Measurements from ENCODE around the gene ITIH4. TPM values are rescaled to one million over a fixed set of nuclear protein-coding genes. Genes with fewer than 3 reads are reported as not detected.
"Not testable (repeated sequence)": the region's sequence is repeated elsewhere in the genome, so short reads cannot be mapped to it uniquely, and the experiment has no call there.

The ITIH4 gene
- total and polyA plus RNA-seq, 10 of the 15 experiments (the other 5 are each of a cell fraction or from before 2014, with no cell fraction given): 0.64 to 4.1 (median 1.3) TPM

DNA sequence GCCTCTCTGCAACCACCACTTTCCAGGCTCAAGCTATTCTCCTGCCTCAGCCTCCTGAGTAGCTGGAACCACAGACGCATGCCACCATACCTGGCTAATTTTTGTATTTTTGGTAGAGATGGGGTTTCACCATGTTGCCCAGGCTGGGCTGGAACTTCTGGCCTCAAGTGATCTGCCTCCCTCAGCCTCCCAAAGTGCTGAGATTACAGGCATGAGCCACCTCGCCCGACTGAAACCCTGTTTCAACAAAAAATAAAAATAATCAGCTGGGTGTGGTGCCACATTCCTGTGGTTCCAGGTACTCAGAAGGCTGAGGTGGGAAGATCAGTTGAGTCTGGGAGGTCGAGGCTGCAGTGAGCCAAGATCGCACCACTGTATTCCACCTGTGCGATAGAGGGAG is 54.0 kb downstream of the ITIH4 start:
- H4K20me1 ChIP-seq (ENCODE audit: control insufficient read depth, insufficient read depth); H3K4me3 ChIP-seq; H3K27me3 ChIP-seq (replicated peaks in 1 of 2; ENCODE audit: control insufficient read depth in 2 of 2, insufficient read depth in 2 of 2, low read length in 1 of 2); ATAC-seq; H2AFZ ChIP-seq (ENCODE audit: control insufficient read depth, low read depth, low read length); BruUV-seq (replicated peaks); RAD21 ChIA-PET (ENCODE audit: unreplicated experiment); intact Hi-C loops (cut with micrococcal nuclease; ENCODE audit: unreplicated experiment); in situ Hi-C loops (cut with MboI); SMC1A ChIA-PET (ENCODE audit: uncharacterized antibody, unreplicated experiment); H3K9ac ChIP-seq (ENCODE audit: control insufficient read depth, insufficient read depth, low read length); H3K9me3 ChIP-seq (replicated peaks; ENCODE audit: control insufficient read depth, insufficient read depth, low read length); DNase-seq (ENCODE audit: low read depth, low spot score); H3K79me2 ChIP-seq (ENCODE audit: control insufficient read depth, insufficient read depth, low read length); H3K36me3 ChIP-seq (ENCODE audit: control insufficient read depth in 2 of 2, insufficient read depth in 2 of 2, low read length in 1 of 2); H3K27ac ChIP-seq (ENCODE audit: control insufficient read depth, insufficient read depth); FAIRE-seq; H3K4me2 ChIP-seq (ENCODE audit: control insufficient read depth, insufficient read depth): not testable (repeated sequence)
- WGBS (ENCODE audit: insufficient coverage, insufficient replicate concordance, low lambda C conversion rate, missing lambda C conversion rate): 61% methylated on average over 6 of the region's 6 CpGs
- POLR2A ChIA-PET: interaction anchor here (0.6 to 0.7 kb wide), 2 partner anchors 22 to 264 kb away, joined by 3 to 4 read pairs; no protein-coding TSS in a partner anchor
- H3K4me1 ChIP-seq (ENCODE audit: control insufficient read depth, insufficient read depth, low read length): peaks cover 11% of the 10 kb centered on the region
- CTCF ChIA-PET: interaction anchor here (0.6 kb wide), 1 partner anchor 1386 kb away, joined by 3 read pairs; no protein-coding TSS in a partner anchor

DNA sequence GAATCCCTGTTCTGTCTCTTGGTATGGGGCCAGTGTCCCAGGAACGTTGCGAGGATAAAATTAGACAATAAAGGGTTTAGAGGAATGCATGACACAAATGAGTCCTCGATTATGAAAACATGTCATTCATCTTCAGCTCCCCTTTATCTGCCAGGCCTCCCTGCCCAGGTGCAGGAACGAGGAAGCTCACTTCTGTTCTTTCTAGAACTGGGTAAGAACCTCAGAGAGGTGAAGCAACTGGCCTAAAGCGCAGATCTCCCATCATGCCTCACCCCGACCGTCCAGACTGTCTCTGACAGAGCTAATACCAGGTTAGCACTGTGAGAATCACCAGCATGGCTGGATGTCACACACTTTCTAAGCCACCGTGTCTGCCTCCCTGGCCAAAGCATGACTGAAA is 54.6 kb downstream of the ITIH4 start:
- Histone ChIP-seq H4K20me1 (ENCODE audit: control insufficient read depth, insufficient read depth) (no peaks in the 10 kb centered on the region), H3K36me3 (ENCODE audit: control insufficient read depth in 2 of 2, insufficient read depth in 2 of 2, low read length in 1 of 2) (no peaks in the 10 kb centered on the region), H3K27ac (ENCODE audit: control insufficient read depth, insufficient read depth) (no peak overlapping the region), H3K4me1 (ENCODE audit: control insufficient read depth, insufficient read depth, low read length) (peaks cover 11% of the 10 kb centered on the region), H3K79me2 (ENCODE audit: control insufficient read depth, insufficient read depth, low read length) (no peaks in the 10 kb centered on the region), H3K9ac (ENCODE audit: control insufficient read depth, insufficient read depth, low read length) (no peak overlapping the region), H3K27me3 (replicated peaks in 1 of 2; ENCODE audit: control insufficient read depth in 2 of 2, insufficient read depth in 2 of 2, low read length in 1 of 2) (no peaks in the 10 kb centered on the region), H3K9me3 (replicated peaks; ENCODE audit: control insufficient read depth, insufficient read depth, low read length) (no peaks in the 10 kb centered on the region), H2AFZ (ENCODE audit: control insufficient read depth, low read depth, low read length) (no peak overlapping the region; the same call in 1 of the 2 replicates), H3K4me2 (ENCODE audit: control insufficient read depth, insufficient read depth) (no peak overlapping the region), H3K4me3 (no peak overlapping the region)
- SMC1A ChIA-PET (ENCODE audit: uncharacterized antibody, unreplicated experiment): no interaction called here
- FAIRE-seq: no peak
- WGBS (ENCODE audit: insufficient coverage, insufficient replicate concordance, low lambda C conversion rate, missing lambda C conversion rate): 46% methylated on average over 8 of the region's 8 CpGs
- in situ Hi-C loops (cut with MboI) (no loop called here), intact Hi-C loops (cut with micrococcal nuclease; ENCODE audit: unreplicated experiment) (no loop called here)
- POLR2A ChIA-PET: interaction anchor here (0.6 kb wide), 1 partner anchor 21 kb away, joined by 4 read pairs; no protein-coding TSS in a partner anchor
- CTCF ChIA-PET: no interaction called here
- BruUV-seq (replicated peaks): no TSS peak
- RAD21 ChIA-PET (ENCODE audit: unreplicated experiment): no interaction called here
- no peak for ATAC-seq
- DNase-seq (ENCODE audit: low read depth, low spot score): no peak
- TF ChIP-seq FOXK2 (IDR thresholded peaks at IDR 0.05): no peak
- no peak for TF ChIP-seq TBL1XR1 (IDR thresholded peaks at IDR 0.05; ENCODE audit: low read depth, low read length)
- TF ChIP-seq SUZ12 (IDR thresholded peaks at IDR 0.05; ENCODE audit: unreplicated experiment): no peak
- TF ChIP-seq, protein P1, sequence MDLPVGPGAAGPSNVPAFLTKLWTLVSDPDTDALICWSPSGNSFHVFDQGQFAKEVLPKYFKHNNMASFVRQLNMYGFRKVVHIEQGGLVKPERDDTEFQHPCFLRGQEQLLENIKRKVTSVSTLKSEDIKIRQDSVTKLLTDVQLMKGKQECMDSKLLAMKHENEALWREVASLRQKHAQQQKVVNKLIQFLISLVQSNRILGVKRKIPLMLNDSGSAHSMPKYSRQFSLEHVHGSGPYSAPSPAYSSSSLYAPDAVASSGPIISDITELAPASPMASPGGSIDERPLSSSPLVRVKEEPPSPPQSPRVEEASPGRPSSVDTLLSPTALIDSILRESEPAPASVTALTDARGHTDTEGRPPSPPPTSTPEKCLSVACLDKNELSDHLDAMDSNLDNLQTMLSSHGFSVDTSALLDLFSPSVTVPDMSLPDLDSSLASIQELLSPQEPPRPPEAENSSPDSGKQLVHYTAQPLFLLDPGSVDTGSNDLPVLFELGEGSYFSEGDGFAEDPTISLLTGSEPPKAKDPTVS (IDR thresholded peaks at IDR 0.05; ENCODE audit: low read depth, low read length): no peak
- no peak for TF ChIP-seq POLR2AphosphoS5 (IDR thresholded peaks at IDR 0.05; ENCODE audit: low read length)
- no peak for TF ChIP-seq NFIC (IDR thresholded peaks at IDR 0.05; ENCODE audit: low read depth, low read length)
- TF ChIP-seq, protein P2, sequence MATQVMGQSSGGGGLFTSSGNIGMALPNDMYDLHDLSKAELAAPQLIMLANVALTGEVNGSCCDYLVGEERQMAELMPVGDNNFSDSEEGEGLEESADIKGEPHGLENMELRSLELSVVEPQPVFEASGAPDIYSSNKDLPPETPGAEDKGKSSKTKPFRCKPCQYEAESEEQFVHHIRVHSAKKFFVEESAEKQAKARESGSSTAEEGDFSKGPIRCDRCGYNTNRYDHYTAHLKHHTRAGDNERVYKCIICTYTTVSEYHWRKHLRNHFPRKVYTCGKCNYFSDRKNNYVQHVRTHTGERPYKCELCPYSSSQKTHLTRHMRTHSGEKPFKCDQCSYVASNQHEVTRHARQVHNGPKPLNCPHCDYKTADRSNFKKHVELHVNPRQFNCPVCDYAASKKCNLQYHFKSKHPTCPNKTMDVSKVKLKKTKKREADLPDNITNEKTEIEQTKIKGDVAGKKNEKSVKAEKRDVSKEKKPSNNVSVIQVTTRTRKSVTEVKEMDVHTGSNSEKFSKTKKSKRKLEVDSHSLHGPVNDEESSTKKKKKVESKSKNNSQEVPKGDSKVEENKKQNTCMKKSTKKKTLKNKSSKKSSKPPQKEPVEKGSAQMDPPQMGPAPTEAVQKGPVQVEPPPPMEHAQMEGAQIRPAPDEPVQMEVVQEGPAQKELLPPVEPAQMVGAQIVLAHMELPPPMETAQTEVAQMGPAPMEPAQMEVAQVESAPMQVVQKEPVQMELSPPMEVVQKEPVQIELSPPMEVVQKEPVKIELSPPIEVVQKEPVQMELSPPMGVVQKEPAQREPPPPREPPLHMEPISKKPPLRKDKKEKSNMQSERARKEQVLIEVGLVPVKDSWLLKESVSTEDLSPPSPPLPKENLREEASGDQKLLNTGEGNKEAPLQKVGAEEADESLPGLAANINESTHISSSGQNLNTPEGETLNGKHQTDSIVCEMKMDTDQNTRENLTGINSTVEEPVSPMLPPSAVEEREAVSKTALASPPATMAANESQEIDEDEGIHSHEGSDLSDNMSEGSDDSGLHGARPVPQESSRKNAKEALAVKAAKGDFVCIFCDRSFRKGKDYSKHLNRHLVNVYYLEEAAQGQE (IDR thresholded peaks at IDR 0.05; ENCODE audit: low read depth, low read length): no peak
- no peak for TF ChIP-seq RFX5 (IDR thresholded peaks at IDR 0.05; ENCODE audit: low read depth, low read length)
- no peak for TF ChIP-seq CHD2 (IDR thresholded peaks at IDR 0.05; ENCODE audit: borderline replicate concordance, low read depth, low read length)
- no peak for TF ChIP-seq CREM (IDR thresholded peaks at IDR 0.05; ENCODE audit: low read depth)
- TF ChIP-seq, protein P3, sequence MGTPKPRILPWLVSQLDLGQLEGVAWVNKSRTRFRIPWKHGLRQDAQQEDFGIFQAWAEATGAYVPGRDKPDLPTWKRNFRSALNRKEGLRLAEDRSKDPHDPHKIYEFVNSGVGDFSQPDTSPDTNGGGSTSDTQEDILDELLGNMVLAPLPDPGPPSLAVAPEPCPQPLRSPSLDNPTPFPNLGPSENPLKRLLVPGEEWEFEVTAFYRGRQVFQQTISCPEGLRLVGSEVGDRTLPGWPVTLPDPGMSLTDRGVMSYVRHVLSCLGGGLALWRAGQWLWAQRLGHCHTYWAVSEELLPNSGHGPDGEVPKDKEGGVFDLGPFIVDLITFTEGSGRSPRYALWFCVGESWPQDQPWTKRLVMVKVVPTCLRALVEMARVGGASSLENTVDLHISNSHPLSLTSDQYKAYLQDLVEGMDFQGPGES (IDR thresholded peaks at IDR 0.05): no peak
- TF ChIP-seq POLR2A (IDR thresholded peaks at IDR 0.05; ENCODE audit: low read depth, low read length): no peak

All from GM12878 (cell line).